DOHH2 (cell line): ENCODE results near the gene LUZP1.

Experiments used
- H3F3A ChIP-seq: fragments of 200-600 bp; sonication (generic), shearing (Covaris generic); 2 replicates; pipeline ENCODE4 v1.6.0; 2016; ENCODE audit warnings: antibody characterized with exemption, mild to moderate bottlenecking; ENCODE audit not compliant: control insufficient read depth, insufficient read depth
- H3K27ac ChIP-seq: fragments of 200-600 bp; sonication (generic); 2 replicates; pipeline ENCODE4 v1.5.1; 2014; ENCODE audit warnings: low read depth, mild to moderate bottlenecking, low read length, moderate library complexity
- H3K27me3 ChIP-seq: fragments of 200-600 bp; sonication (generic); 2 replicates; pipeline ENCODE4 v1.6.1; 2014; ENCODE audit warnings: mild to moderate bottlenecking, low read length, mixed read lengths; ENCODE audit not compliant: control insufficient read depth
- H3K36me3 ChIP-seq: fragments of 200-600 bp; sonication (generic); 2 replicates; pipeline ENCODE4 v1.6.1; 2014; ENCODE audit warnings: mild to moderate bottlenecking, low read length, moderate library complexity, mixed read lengths; ENCODE audit not compliant: control insufficient read depth
- H3K4me1 ChIP-seq: fragments of 200-600 bp; sonication (generic); 2 replicates; pipeline ENCODE4 v1.6.1; 2014; ENCODE audit warnings: mild to moderate bottlenecking, low read length, mixed read lengths; ENCODE audit not compliant: control insufficient read depth
- H3K4me2 ChIP-seq: fragments of 200-600 bp; sonication (generic); 2 replicates; pipeline ENCODE4 v1.6.0; 2014; ENCODE audit warnings: mild to moderate bottlenecking, low read length, moderate library complexity
- H3K4me3 ChIP-seq: fragments of 200-600 bp; sonication (generic); 2 replicates; pipeline ENCODE4 v1.5.1; 2014; ENCODE audit warnings: mild to moderate bottlenecking, low read length, mixed read lengths
- H3K79me2 ChIP-seq: fragments of 200-600 bp; sonication (generic); 2 replicates; pipeline ENCODE4 v1.6.1; 2014; ENCODE audit warnings: mild to moderate bottlenecking, low read length, mixed read lengths; ENCODE audit not compliant: control insufficient read depth
- H3K9me2 ChIP-seq: fragments of 200-600 bp; sonication (generic); replicated peaks from 2 replicates; pipeline ENCODE4 v1.6.1; 2014; ENCODE audit warnings: mild to moderate bottlenecking, low read length, mixed read lengths; ENCODE audit not compliant: control insufficient read depth
- H3K9me3 ChIP-seq: fragments of 200-600 bp; sonication (generic); 2 replicates; pipeline ENCODE4 v1.6.1; 2014; ENCODE audit warnings: antibody characterized with exemption, low read length, mixed read lengths; ENCODE audit not compliant: control insufficient read depth, insufficient read depth
- H4K20me1 ChIP-seq: fragments of 200-600 bp; sonication (generic); 2 replicates; pipeline ENCODE4 v1.6.0; 2014; ENCODE audit warnings: low read depth, mild to moderate bottlenecking, antibody characterized with exemption, low read length, moderate library complexity; ENCODE audit not compliant: control insufficient read depth, insufficient read depth
- CTCF ChIP-seq: fragments of 200-600 bp; sonication (generic); IDR thresholded peaks from one replicate; pipeline ENCODE4 v1.5.1; 2014; ENCODE audit warnings: antibody characterized with exemption, mild to moderate bottlenecking, low read depth, low read length; ENCODE audit not compliant: poor library complexity, severe bottlenecking
- EZH2phosphoT487 ChIP-seq: fragments of 200-600 bp; sonication (generic); IDR thresholded peaks from 2 replicates; pipeline ENCODE4 v1.6.1; 2017; ENCODE audit warnings: borderline replicate concordance, mild to moderate bottlenecking, antibody characterized with exemption, low read length, moderate library complexity, mixed read lengths

The LUZP1 gene

GRCh38 chr1:23111600-23112535, 56.8 kb downstream of the LUZP1 start:
- Histone ChIP-seq H3K4me1 (peaks cover 14% of the 10 kb centered on the region), H3F3A (peaks cover 7% of the 10 kb centered on the region), H3K9me3 (no peaks in the 10 kb centered on the region), H3K27me3 (no peaks in the 10 kb centered on the region), H3K9me2 (no peaks in the 10 kb centered on the region), H3K4me2 (no peak overlapping the region), H3K36me3 (no peaks in the 10 kb centered on the region), H3K79me2 (peaks cover 49% of the 10 kb centered on the region), H3K4me3 (no peak overlapping the region), H4K20me1 (peaks cover 7% of the 10 kb centered on the region; the same call in 1 of the 2 replicates), H3K27ac (no peak overlapping the region)
- TF ChIP-seq EZH2phosphoT487: no peak
- TF ChIP-seq CTCF: no peak

GRCh38 chr1:23110391-23110790, 58.3 kb downstream of the LUZP1 start:
- H3K36me3 ChIP-seq: no peaks in the 10 kb centered on the region
- H3K4me3 ChIP-seq: no peak overlapping the region
- H3K79me2 ChIP-seq: peaks cover 40% of the 10 kb centered on the region
- H3K27me3 ChIP-seq: no peaks in the 10 kb centered on the region
- peaks cover 10% of the 10 kb centered on the region; the same call in 1 of the 2 replicates for H4K20me1 ChIP-seq
- H3K4me1 ChIP-seq: peaks cover 5% of the 10 kb centered on the region
- TF ChIP-seq EZH2phosphoT487: no peak
- TF ChIP-seq CTCF: no peak
- peaks cover 7% of the 10 kb centered on the region for H3F3A ChIP-seq
- no peak overlapping the region for H3K27ac ChIP-seq
- no peaks in the 10 kb centered on the region for H3K9me3 ChIP-seq
- no peak overlapping the region for H3K4me2 ChIP-seq
- no peaks in the 10 kb centered on the region for H3K9me2 ChIP-seq

- Histone ChIP-seq H3K27ac (no peak overlapping the region), H3K4me3 (no peak overlapping the region), H4K20me1 (peaks cover 6% of the 10 kb centered on the region; the same call in 1 of the 2 replicates), H3K36me3 (no peaks in the 10 kb centered on the region), H3K27me3 (no peaks in the 10 kb centered on the region), H3K9me2 (no peaks in the 10 kb centered on the region), H3K4me2 (no peak overlapping the region), H3F3A (no peaks in the 10 kb centered on the region), H3K9me3 (no peaks in the 10 kb centered on the region), H3K4me1 (no peaks in the 10 kb centered on the region), H3K79me2 (peaks cover 29% of the 10 kb centered on the region)
- TF ChIP-seq CTCF: no peak
These were observed 59.6 kb downstream of the LUZP1 start for GRCh38 chr1:23108918-23109533.
